IPS-11a (cell line): ENCODE measurements around the gene QSOX1.
"Not testable (repeated sequence)": the region's sequence is repeated elsewhere in the genome, so short reads cannot be mapped to it uniquely, and the experiment has no call there.

ENCODE experiments used
- H3K4me3 ChIP-seq: one replicate; pipeline ENCODE4 v1.5.1; 2013; ENCODE audit warnings: low read depth, low read length, control low read depth

QSOX1 gene

DNA sequence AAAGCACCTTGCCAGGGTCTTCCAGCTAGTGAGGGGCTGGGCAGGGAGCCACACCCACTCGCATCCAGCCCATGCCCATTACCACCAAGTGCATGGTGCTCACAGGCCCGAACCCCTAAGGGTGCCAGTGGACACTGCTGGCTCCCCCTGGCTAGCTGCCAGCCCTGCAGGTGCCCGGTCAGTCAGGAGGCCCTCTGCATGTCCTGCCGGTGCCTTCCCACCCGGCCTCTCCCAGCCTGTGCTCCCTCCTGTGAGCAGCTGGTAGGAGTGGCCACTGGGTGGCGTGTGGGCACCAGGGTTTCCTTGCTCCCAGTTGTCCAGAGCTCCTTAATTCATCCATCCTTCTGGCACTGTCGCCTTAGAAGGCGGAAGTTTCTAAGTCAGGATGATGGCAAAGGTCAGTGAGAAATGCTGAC is 33.4 kb downstream of the QSOX1 start:
- no peak overlapping the region for H3K4me3 ChIP-seq

DNA sequence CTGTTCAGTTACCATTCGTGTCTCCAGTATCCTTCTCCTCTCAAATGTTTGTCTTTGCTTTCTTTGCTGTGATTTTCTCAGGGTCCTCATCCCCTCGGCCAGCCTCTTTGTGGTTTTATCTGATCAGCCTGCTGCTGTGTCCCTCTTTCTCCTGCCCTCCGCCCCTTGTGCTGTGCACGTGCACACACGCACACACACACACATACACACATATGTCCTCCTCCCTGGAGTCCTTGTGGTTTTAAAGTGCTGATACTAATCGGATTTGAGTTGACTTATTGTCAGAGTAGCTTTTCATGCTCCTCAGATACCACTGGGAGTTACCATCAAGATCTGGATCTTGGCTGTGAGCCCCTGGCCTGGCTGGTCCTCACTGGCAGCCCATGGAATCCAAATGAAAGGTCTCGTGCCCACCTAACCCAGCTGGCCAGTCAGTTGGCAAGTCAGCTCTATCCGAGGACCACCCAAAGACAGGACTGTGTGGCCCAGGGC is 34.1 kb downstream of the QSOX1 start:
- H3K4me3 ChIP-seq = no peak overlapping the region

DNA sequence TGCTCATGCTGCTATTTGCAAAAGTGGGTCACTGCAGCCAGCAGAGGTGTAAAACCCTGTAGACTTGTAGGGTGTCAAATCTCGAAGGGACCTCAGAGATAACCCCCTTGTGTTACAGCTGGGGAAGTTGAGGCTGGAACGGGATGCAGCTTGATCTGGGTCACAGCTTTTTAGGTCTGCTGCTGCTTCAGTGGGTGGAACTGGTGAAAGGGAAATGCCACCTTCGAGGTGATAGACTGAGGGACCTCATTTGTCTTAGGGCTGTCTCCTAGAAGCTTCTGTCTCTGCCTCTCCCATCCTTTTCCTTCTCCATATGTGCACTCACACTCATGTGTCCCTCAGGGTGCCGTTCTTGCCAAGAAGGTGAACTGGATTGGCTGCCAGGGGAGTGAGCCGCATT is 35.4 kb downstream of the QSOX1 start:
- no peak overlapping the region for H3K4me3 ChIP-seq

DNA sequence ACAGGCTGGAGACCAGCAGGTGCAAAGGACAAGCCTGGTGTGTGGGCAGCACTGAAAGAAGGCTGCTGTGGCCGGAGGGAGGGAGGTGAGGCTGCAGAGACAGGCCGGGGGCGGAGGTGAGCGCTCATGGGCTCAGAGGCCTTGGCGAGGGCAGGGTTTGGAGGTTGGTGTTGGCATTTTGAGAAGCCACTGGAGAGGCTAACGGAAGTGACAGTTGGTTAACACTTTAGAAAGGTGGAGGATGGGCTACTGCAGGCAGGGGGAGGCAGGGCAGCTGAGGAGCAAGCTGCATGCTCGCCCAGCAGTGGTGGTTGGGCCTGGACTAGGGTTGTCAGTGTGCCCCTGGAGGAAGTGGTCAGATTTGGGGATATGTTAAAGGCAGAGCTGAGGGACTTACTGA is 37.5 kb downstream of the QSOX1 start:
- H3K4me3 ChIP-seq = no peak overlapping the region

DNA sequence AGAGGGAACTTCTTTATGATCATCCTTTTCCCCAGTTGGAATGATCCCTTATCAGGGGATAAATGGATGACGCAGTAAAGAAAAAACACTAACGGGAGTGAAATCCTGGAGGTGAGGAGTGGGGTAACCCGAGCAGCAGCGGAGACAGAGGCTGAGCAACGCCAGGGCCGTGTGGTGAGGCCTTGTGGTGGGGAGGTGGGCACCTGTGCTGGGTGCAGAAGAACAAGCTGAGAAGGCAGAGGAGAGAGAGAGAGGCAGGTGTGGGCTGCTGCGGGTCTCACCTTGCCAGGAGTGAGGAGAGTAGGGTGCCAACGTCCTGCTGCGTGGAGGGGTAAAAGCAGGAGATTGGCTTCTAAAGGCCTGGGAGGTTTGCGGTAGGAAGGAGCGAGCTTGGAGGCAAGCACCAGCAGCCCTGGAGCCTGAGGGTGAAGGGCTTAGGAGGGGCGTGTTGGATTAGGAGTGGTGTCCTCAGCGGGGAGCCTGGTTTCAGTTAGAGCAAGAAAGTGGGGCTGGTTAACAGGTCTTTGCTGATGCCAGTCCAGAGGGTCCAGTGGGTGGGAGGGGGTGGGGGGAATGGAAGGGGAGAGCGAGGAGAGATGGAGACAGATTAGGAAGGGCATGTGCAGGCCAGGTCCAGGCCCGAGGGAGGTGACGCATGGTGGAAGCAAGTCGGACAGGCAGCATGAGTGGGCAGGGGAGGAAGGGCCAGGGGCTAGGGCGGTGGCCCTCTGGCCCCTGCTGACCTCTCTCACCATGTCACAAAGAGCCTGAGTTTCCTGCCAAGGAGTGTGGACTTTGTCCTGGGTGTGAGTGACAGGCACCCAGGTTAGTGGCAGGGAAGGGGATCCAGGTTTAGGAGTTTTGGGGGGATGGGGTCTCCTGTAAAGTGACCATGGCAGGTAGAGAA is 38.7 kb downstream of the QSOX1 start:
- H3K4me3 ChIP-seq = no peak overlapping the region

DNA sequence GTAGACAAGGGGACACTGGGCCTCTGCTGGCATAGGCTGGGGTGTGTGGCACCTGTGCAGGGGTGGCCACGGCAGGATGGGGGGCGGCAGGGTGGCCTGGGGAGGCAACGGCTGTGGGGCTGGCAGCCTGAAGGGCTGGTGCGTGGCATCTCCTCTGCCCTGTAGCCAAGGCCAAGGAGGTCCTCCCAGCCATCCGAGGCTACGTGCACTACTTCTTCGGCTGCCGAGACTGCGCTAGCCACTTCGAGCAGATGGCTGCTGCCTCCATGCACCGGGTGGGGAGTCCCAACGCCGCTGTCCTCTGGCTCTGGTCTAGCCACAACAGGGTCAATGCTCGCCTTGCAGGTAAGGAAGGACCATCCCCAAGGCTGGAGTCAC is 39.4 kb downstream of the QSOX1 start:
- H3K4me3 ChIP-seq = no peak overlapping the region

DNA sequence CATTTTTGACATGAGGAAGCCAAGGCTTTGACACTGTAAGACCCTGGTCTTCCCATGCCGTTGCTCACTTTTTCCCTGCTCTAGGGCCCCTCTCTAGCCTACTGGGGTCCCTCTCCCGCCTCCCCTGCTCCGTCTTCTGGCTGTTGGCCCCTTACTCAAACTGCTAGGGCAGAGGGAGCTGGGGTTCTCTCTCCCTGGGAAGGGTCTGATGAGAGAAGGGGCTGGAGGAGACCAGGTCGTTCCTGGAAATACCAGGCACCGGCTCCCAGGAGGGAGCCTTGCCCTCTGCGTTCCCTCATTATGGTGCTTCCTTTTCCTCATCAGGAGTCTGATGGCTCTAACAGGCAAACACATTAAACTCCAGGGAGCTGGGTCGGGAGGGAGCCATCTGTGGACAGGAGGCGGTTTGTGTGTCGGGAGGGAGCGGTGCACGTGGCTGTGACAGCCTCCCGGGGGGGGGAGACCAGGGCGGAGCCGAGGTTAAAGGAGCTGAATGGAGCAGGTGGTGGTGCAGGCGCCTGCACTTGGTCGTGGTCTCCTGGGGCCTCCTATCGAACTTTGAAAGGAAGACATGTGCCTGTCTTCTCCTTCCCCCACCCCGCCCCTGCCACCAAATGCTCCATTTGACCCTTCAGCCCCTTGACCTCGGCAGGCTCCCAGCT is 40.0 kb downstream of the QSOX1 start:
- no peak overlapping the region for H3K4me3 ChIP-seq

DNA sequence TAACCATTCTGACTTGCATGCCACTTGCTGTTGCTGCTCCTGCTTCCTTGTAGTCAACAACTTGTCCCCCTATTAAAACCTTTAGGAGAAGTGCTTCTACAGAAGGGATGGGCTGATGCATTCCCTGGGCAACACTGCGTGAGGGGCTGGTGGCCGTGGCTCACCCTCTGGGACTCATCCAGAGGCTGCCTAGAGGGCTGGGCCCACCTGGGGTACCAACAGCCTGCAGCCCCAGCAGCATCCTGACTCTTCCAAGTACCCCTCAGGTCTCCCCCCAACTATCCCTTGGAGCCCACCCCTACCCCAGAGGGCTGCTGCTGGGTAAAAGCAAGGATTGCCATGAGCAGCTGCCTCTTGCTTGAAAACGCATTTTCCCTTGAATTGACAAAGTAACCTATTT is 40.7 kb downstream of the QSOX1 start:
- H3K4me3 ChIP-seq = no peak overlapping the region

DNA sequence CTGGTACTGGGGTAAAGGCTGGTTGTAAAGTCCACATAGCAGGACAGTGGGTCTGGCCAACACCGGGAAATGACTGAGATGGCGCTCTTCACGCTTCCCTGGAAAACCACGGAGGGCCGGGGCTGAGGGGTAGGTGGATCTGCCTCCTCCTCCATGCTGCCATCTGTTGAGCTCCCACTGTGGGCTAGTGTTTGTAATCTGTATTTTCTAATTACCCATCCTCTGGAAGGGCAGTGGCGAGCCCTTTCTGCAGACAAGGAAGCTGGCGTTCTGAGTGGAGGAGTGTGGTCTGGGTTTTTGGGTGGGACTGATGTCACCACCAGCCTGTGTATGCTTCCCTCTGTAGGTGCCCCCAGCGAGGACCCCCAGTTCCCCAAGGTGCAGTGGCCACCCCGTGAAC is 41.2 kb downstream of the QSOX1 start:
- H3K4me3 ChIP-seq = no peak overlapping the region

DNA sequence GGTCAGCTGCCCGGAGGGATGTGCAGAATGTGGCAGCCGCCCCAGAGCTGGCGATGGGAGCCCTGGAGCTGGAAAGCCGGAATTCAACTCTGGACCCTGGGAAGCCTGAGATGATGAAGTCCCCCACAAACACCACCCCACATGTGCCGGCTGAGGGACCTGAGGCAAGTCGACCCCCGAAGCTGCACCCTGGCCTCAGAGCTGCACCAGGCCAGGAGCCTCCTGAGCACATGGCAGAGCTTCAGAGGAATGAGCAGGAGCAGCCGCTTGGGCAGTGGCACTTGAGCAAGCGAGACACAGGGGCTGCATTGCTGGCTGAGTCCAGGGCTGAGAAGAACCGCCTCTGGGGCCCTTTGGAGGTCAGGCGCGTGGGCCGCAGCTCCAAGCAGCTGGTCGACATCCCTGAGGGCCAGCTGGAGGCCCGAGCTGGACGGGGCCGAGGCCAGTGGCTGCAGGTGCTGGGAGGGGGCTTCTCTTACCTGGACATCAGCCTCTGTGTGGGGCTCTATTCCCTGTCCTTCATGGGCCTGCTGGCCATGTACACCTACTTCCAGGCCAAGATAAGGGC is 41.9 kb downstream of the QSOX1 start:
- no peak overlapping the region for H3K4me3 ChIP-seq

DNA sequence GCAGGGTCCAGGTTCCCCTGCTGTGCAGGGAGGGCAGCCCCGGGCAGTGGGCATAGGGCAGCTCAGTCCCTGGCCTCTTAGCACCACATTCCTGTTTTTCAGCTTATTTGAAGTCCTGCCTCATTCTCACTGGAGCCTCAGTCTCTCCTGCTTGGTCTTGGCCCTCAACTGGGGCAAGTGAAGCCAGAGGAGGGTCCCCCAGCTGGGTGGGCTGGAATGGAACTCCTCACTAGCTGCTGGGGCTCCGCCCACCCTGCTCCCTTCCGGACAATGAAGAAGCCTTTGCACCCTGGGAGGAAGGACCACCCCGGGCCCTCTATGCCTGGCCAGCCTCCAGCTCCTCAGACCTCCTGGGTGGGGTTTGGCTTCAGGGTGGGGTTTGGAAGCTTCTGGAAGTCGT is 42.6 kb downstream of the QSOX1 start:
- no peak overlapping the region for H3K4me3 ChIP-seq

DNA sequence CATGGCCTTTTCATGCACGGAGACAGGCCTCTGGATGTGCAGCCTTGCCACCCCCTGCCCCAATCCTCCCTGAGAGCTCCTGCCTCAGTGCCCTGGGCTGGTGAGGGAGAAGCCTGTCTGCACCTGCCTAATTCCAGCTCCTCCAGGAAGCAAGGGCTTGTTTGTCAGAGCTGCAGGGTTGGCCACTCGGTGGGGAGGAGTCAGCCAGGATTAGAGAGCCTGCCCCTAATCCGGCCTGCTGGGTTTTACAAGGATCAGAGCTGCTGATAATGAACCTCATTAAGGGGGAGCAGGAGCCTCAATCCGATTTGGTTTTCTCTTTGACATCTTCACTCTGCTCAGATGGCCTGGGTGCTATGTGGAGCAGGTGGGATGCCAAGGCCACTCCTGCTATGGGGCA is 43.5 kb downstream of the QSOX1 start:
- no peak overlapping the region for H3K4me3 ChIP-seq

DNA sequence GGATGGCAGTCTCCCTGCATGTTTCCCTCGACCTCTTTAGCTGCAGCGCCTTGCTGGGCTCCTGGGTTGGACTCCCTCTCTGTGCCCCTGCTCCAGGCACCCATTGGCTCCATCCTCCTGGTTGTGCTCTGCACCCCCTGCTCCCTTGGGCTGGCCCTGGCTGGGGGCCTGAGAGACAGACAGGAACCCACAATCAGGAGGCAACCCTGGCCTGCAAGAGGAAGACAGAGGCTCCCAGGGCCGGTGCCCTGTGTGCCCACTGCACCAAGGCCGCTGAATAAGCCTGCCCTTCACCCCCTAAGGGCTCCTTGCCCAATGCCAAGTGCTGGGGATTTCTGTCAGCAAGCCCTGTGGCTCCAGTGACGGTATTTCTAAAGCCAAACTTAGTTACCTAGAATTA is 43.9 kb downstream of the QSOX1 start:
- H3K4me3 ChIP-seq = no peak overlapping the region

DNA sequence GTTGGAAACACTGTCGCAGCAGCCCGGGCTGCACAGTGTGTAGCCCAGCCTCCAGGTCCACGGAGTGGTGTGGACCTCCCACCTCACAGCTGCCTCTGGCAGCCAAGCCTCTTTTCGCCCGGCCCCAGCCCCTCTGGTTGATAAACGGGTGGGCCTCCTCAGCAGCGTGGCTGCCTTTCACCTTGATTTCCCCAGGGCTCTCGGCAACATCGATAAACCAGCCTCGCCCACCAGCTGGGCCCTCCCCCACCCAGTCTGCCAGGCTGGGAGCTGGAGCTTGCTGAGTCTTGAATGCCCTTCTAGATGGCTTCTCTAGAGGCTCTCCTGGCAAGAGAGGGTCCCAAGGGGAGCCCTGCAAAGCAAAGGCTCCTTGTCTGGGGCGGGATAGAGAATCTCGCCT is 44.3 kb downstream of the QSOX1 start:
- H3K4me3 ChIP-seq = no peak overlapping the region

DNA sequence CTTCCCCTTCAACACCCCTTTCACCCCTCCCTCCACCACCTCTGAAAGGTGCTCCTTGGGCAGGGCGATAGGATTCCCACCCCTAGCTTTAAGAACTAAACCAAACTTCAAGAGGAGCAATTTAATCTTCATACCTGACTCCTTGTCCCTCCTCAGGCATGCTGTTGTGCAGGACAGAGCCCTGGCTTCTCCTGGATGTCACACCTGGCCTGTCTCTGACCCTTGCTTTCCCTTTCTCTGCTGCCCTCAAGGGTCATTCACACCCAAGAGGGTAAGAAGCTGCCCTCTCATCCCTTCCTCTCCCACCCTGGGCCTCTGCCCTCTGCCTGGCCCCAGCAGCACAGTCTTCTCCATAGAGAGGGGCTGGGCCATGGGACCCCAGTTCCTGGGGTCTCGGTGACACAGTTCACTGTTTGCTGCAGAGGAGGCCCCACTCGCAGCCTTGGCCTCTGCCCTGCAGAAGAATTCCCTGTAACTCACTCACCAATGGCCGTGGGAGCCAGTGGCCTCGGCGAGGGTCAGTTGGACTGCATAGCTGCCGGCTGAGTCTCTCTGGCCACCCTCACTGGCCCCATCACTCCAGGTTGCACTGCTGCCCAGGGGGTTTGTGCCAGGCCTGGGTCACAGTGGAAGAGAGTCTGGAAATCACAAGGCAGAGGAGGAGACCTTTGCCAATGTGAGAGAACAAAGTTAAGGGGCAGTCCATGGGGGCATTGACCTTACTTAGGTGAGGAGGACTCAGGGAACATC is 47.0 kb downstream of the QSOX1 start:
- H3K4me3 ChIP-seq = no peak overlapping the region

DNA sequence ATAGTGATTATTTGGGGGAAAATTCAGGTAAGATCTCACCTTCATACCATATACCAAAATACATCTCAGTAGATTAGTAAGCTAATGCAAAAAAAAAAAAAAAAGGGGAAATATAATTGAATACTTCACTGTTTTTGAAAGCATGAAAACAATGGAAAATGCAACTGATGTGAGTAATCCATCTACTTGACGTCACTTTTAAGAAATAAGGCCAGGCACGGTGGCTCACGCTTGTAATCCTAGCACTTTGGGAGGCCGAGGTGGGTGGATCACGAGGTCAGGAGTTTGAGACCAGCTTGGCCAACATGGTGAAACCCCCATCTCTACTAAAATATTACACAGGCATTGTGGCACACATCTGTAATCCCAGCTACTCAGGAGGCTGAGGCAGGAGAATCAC is 47.9 kb downstream of the QSOX1 start:
- not testable (repeated sequence) for H3K4me3 ChIP-seq

DNA sequence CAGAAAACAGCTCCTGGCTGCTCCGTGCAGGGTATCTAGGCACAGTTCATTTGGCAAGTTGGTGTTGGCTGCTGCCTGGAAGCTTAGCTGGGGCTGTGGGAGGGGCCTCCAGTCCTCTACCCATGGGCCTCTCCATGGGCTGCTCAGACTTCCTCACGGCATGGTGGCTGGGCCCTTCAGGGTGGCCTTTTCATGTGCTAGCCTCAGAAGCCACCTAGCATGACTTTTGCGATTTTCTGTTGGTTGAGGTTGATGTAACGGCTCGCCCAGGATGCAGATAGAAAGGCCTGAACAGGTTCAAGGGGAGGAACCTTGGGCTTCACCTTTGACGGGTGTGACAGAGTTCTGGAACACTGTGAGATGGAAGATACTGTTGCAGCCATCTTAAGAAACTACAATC is 49.6 kb downstream of the QSOX1 start:
- H3K4me3 ChIP-seq = no peak overlapping the region

DNA sequence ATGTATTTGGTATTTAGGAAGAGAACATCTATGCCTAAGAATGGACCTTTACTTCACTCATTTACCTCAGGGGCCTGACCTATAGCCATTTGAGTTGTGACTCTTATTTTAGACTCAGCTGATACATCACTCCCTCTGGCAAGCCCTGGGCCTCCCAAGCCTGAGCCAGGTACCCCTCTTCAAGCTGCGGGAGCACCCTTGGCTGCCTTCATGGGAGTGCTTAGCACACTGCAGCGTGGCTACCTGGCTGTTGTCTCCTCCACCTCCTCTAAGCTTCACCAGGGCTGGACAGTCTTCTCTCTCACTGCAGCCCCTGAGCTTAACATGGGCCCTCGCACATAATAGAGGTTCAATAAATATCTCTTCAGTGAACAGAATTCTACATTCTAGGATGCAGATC is 51.9 kb downstream of the QSOX1 start:
- no peak overlapping the region for H3K4me3 ChIP-seq

DNA sequence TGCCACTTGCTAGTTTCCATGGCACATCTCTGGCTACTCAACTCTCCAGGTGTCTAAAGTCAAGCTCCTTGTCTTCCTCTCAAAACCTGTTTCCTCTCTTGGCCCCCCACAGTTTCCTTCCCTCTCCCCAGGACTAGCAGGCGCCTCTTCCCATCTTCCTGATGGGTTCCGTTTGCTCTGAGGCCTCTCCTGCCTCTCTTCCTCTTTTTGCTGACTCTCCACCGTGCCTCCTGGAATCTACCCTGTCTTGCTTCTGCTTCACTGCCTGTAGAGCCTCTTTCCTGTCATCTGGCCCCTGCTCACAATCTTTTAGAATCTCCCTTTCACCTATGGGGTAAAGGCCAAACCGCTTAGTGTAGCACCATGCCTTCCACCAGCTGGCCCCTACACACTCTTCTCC is 53.6 kb downstream of the QSOX1 start:
- H3K4me3 ChIP-seq = no peak overlapping the region

DNA sequence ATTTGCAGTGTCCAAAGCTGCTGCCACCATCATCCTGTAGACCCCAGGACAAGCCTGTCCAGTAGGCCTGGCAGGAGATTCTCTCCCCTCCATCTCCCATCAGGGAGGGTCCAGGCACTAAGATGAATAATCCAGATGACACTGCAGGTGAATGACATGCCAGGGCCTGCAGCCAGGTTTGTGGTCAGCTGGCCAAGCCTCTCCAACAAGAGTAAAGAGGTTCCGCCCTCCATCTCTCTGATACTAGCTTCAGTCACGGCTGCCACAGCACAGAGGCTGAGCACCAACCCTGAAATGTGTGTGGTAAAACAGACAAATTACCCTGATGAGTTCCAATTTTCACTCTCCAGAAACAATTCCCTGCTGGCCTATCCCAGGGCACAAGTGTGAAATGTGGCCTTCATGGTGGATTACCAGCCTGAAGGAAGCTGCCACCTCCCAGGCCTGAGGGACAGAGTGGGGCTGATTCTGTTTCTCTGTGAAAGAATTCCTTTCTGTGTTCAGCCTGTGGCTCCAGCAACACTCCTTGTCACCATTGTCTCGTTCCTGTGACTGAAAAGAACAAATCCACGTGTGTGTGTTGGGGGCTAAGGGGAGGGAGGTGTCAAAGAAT is 55.4 kb downstream of the QSOX1 start:
- no peak overlapping the region for H3K4me3 ChIP-seq
